Ectodermal cell (in vitro differentiated cells): ENCODE results near the gene SDR9C7.
"Not testable (repeated sequence)": the region's sequence is repeated elsewhere in the genome, so short reads cannot be mapped to it uniquely, and the experiment has no call there.

Source experiments
- H3K27ac ChIP-seq: 2 replicates; pipeline ENCODE4 v1.7.0; 2013; ENCODE audit warnings: mild to moderate bottlenecking, low read depth, low read length; ENCODE audit not compliant: insufficient read depth, poor library complexity, severe bottlenecking
- H3K27me3 ChIP-seq: 2 replicates; pipeline ENCODE4 v1.7.0; 2013; ENCODE audit warnings: mild to moderate bottlenecking, low read length; ENCODE audit not compliant: insufficient read depth, control insufficient read depth, poor library complexity, severe bottlenecking
- H3K36me3 ChIP-seq: one replicate; pipeline ENCODE4 v1.7.0; 2013; ENCODE audit warnings: low read length; ENCODE audit not compliant: control insufficient read depth, insufficient read depth
- H3K4me1 ChIP-seq: one replicate; pipeline ENCODE4 v1.7.0; 2013; ENCODE audit warnings: low read length; ENCODE audit not compliant: control insufficient read depth, insufficient read depth
- H3K4me3 ChIP-seq: 2 replicates; pipeline ENCODE4 v1.7.0; 2013; ENCODE audit warnings: low read depth, low read length, control low read depth; ENCODE audit not compliant: insufficient read depth
- H3K9me3 ChIP-seq: 2 replicates; pipeline ENCODE4 v1.7.0; 2013; ENCODE audit warnings: mild to moderate bottlenecking, low read length, moderate library complexity; ENCODE audit not compliant: control insufficient read depth
- WGBS, 2 experiments: methylation state at CpG; one replicate each; pipeline ENCODE4 v1.1.7; 2013; ENCODE audit warnings: missing lambda C conversion rate in 2 of 2; 5-methylcytosine and 5-hydroxymethylcytosine counted together

Gene SDR9C7

DNA sequence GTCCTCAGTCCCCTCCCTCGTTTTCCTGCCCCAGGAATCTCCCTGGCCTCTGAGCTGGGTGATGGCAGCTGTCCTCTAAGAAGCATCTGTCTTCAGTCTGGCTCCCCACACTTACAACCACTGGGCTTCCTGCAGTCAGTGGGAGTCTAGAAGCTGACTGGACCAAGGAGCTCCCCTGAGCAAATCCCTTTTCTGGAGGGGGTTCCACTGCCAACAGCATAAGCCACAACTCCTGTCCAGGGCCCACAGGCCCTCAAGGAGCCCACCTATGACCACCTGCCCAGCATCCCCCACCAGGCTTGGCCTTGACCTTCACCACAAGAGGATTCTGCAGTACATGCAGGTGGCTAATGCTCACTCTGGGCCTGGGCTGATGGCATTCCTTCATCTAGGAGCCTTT is 19.1 kb upstream of the SDR9C7 start:
- peaks cover 2% of the 10 kb centered on the region for H3K9me3 ChIP-seq
- H3K4me1 ChIP-seq, result no peaks in the 10 kb centered on the region
- WGBS, 2 experiments, result 54 to 56% methylated on average over 1 of the region's 1 CpG
- no peaks in the 10 kb centered on the region for H3K27me3 ChIP-seq
- no peak overlapping the region for H3K27ac ChIP-seq
- no peak overlapping the region for H3K4me3 ChIP-seq
- no peaks in the 10 kb centered on the region for H3K36me3 ChIP-seq

DNA sequence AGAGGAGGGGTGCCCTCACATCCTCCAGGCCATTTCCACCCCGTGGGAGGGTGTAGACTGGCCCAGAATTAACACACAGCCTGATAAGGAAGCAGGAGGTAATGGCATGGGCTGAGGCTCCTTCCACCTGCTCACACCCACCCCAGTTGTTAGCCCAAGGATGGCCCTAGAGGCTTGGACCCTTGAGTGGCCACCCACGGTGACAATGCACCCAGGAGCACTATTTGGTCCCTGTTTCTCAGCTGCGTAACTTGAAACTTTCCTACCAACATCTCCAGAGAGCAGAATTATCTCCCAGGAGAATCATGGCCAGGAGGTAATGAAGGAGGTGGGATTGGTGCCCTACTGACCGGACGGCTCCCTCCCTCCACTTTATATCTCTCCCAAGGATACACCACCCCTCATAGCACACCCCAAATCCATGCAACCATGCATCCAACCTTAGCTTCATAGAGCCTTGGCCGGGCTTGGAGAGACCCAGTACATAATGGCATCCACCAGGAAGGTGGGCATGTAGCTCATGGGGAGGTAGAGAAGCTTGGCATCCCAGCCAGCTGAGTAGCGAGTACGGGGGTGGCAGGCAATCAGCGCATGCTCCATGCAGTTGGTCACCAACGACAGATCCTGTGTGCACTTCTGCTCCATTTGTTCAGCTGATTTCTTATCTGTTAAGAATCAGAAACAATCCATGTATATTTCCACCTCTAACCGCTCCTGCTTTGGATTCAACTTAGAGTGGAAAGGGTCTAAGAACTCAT is 17.6 kb upstream of the SDR9C7 start:
- WGBS, 2 experiments, result 91 to 92% methylated on average over 11 of the region's 11 CpGs
- Histone ChIP-seq H3K36me3 (no peaks in the 10 kb centered on the region), H3K9me3 (peaks cover 2% of the 10 kb centered on the region), H3K27me3 (no peaks in the 10 kb centered on the region), H3K27ac (no peak overlapping the region), H3K4me1 (no peaks in the 10 kb centered on the region), H3K4me3 (no peak overlapping the region)

DNA sequence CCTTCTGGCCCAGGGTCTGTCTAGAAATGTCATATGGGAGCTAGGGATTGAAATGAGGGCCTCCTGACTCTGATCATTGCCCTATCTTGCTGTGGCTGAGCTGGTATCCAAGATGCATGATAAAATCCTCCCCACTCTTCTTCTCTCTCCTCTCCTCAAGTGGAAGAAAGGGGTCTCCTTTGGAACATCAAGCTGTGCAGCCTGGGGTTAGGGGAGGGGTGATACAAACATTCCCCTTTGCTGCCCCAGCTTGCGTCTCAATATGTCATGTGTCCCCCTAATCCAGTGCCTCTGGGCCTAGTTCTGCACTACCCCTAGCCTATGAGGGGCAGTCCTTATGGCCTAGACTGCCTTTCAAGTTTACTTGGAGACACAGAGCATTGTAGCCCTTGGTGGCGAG is 14.7 kb upstream of the SDR9C7 start:
- Histone ChIP-seq H3K36me3 (no peaks in the 10 kb centered on the region), H3K4me1 (no peaks in the 10 kb centered on the region), H3K27ac (no peak overlapping the region), H3K27me3 (no peaks in the 10 kb centered on the region), H3K9me3 (no peaks in the 10 kb centered on the region), H3K4me3 (no peak overlapping the region)
- 94 to 96% methylated on average over 2 of the region's 2 CpGs for WGBS, 2 experiments

DNA sequence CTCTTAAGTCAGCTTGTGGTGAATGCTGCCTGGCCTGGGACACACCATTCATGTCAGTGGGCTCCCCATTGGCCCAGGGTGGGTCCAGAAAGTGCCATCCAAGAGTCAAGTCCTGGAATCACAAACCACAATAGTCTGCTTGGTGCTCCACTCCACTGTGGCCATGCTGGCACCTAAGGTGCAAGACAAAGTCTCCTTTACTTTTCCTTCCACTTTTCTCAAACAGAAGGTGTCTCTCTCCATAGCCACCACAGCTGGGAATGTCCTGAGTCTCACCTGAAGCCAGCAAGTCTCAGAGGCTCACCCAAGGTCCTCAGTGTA is 14.2 kb upstream of the SDR9C7 start:
- H3K4me3 ChIP-seq, result no peak overlapping the region
- H3K36me3 ChIP-seq, result no peaks in the 10 kb centered on the region
- no peaks in the 10 kb centered on the region for H3K4me1 ChIP-seq
- H3K9me3 ChIP-seq, result no peaks in the 10 kb centered on the region
- no peak overlapping the region for H3K27ac ChIP-seq
- no peaks in the 10 kb centered on the region for H3K27me3 ChIP-seq

DNA sequence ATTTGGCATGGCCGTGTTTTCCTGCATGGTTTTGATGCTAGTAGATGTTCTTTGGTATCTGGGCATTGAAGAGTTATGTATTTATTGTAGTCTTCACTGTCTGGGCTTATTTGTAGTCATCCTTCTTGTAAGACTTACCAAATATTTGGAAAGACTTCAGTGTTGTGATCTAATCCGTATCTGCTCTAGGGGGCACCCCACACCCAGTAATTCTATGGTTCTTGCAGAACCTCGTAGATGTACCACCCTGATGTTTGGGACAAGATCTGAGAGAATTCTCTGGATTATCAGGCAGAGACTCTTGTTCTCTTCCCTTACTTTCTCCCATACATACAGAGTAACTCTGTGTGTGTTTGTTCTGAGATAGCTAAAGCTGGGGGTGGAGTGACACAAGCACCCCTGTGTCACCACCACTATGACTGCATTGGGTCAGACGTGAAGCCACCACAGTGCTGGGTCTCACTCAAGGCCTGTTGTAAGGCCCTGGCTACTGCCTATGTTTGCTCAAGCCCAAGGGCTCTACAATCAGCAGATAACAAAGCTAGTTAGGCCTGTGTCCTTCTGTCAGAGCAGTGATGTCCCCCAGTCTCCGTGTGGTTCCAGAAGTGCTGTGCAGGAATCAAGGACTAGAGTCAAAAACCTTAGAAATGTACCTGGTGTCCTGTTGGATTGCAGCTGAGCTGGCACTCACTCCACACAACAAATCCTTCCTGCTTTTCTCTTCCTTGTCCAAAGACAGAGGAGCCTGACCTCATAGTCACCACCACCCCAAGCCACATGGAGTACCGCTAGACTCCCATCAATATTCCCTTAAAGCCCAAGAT is 13.6 kb upstream of the SDR9C7 start:
- Histone ChIP-seq H3K9me3 (no peaks in the 10 kb centered on the region), H3K36me3 (no peaks in the 10 kb centered on the region), H3K27ac (no peak overlapping the region), H3K4me1 (no peaks in the 10 kb centered on the region), H3K4me3 (no peak overlapping the region), H3K27me3 (no peaks in the 10 kb centered on the region)
- 91 to 93% methylated on average over 6 of the region's 6 CpGs for WGBS, 2 experiments

DNA sequence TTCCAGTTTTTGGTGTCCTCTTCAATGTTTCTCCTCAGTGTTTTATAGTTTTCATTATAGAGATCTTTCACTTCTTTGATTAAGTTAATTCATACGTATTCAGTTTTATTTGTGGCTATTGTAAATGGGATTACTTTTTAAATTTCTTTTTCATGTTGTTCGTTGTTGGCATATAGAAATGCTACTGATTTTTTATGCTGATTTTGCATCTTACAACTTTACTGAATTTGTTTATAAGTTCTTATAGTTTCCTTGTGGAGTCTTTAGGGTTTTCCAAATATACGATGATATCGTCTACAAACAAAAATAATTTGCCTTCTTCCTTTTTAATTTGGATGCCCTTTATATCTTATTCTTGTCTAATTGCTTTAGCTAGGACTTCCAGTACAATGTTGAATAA is 9.7 kb upstream of the SDR9C7 start:
- H3K4me1 ChIP-seq, result no peaks in the 10 kb centered on the region
- no peaks in the 10 kb centered on the region for H3K36me3 ChIP-seq
- no peaks in the 10 kb centered on the region for H3K27me3 ChIP-seq
- H3K9me3 ChIP-seq, result no peaks in the 10 kb centered on the region
- H3K4me3 ChIP-seq, result no peak overlapping the region
- 89 to 96% methylated on average over 3 to 4 of the region's 4 CpGs for WGBS, 2 experiments
- no peak overlapping the region for H3K27ac ChIP-seq

DNA sequence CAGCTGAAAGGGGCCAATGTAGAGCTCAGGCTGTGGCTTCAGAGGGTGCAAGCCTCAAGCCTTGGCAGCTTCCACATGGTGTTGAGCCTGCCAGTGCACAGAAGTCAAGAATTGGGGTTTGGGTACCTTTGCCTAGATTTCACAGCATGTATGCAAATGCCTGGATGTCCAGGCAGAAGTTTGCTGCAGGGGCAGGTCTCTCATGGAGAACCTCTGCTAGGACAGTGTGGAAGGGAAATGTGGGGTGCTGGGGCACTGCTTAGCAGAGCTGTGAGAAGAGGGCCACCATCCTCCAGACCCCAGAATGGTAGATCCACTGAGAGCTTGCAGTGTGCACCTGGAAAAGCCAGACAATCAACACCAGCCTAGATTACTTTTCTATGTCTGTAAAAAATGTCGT is 9.2 kb upstream of the SDR9C7 start:
- H3K4me3 ChIP-seq, H3K36me3 ChIP-seq, H3K9me3 ChIP-seq, H3K27me3 ChIP-seq, H3K4me1 ChIP-seq, H3K27ac ChIP-seq: not testable (repeated sequence)
- WGBS, 2 experiments, result 89 to 93% methylated on average over 1 of the region's 1 CpG

DNA sequence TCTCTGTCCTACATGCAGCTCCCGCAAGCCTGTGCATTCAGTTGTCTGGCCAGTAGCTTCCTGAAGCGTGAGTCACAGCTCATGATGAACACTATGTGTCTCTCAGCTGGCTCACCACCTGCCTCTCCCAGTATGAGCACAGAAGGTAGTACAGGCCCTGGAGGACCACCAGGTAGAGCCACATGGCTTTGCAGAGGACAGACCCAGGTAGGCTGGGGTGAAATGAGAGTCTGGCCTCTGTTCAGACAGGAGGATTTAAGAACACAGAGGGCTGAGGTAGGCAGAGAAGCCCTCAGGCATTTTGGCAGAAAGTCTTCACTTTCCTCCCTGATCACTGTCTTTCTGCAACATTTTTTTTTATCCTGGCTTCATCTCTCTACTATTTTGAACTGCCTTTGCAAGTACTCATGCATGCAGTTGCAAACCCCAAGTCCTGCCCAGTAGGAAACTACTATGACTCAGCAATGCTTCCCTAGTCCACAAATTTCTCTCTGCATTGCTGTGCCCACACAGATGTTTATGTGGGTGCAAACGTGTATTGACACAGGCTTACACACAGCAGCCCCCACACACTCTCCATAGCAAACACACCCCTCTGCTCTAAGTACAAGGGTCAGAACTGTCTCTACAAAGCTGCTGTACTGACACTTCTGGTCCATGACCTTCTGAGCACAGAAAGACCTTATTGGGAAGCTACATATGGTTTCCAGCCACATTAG is 7.2 kb upstream of the SDR9C7 start:
- no peaks in the 10 kb centered on the region for H3K36me3 ChIP-seq
- no peaks in the 10 kb centered on the region for H3K9me3 ChIP-seq
- H3K27ac ChIP-seq, result no peak overlapping the region
- H3K4me3 ChIP-seq, result no peak overlapping the region
- no peaks in the 10 kb centered on the region for H3K27me3 ChIP-seq
- WGBS, 2 experiments, result 62 to 67% methylated on average over 3 of the region's 3 CpGs
- H3K4me1 ChIP-seq, result no peaks in the 10 kb centered on the region

DNA sequence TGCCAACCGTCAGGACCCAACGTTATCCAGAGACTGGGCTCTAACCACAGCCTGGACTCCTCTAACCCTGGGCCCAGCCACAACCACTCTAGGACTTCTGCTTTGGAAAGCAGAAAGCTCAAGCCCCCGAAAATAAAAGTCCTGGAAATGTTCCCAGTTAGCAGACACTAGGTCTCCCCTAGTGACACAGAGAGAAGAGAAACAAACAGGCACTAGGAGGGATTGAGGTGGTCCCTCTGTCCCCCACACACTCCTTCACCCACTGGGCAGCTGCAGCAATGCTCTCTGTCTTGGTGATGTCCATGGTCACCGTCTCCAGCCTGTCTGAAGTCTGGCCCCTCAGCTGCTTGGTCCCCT is 6.7 kb upstream of the SDR9C7 start:
- not testable (repeated sequence) for H3K27ac ChIP-seq, H3K9me3 ChIP-seq, H3K36me3 ChIP-seq, H3K4me1 ChIP-seq, H3K27me3 ChIP-seq, H3K4me3 ChIP-seq
- WGBS, 2 experiments, result no CpG with 5 or more reads among the region's 4 CpGs

DNA sequence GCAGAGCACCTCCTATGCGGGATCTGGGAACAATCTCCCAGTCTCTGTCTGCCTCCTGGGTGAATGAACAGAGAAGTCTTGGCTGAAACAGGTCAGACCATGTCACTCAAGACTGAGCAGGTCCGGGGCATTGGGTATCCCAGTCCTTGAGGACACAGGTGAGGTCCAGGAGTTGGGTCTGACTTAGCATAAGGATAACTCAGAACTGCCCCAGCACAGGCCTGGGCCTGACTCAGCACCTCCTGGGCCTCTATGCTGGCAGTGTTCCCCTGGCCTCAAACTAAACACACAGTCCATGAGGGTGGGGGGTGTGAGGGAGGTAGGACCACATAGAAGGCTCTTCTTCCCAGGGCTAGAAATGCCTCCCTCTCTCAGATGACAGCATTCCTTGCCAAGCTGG is 1.5 kb upstream of the SDR9C7 start:
- Histone ChIP-seq H3K4me3 (no peak overlapping the region), H3K27me3 (no peaks in the 10 kb centered on the region), H3K4me1 (peaks cover 6% of the 10 kb centered on the region), H3K9me3 (no peaks in the 10 kb centered on the region), H3K27ac (no peak overlapping the region), H3K36me3 (no peaks in the 10 kb centered on the region)
- WGBS, 2 experiments, result 86 to 93% methylated on average over 2 of the region's 2 CpGs
